Peyer's patch (tissue), 4 donors: ENCODE results near the gene ST7. TPM values are rescaled to one million over a fixed set of nuclear protein-coding genes. Genes with fewer than 3 reads are reported as not detected.

Experiments
- DNase-seq, 3 donors: peaks; one replicate each; pipeline ENCODE4 v3.0.0-alpha.2; 2017 to 2019
- H3K27ac ChIP-seq, 4 donors: fragments of 200-600 bp; sonication (generic); one replicate each; pipeline ENCODE4 v1.5.1; 2016 to 2019
- H3K27me3 ChIP-seq, 2 donors: fragments of 200-600 bp; sonication (generic); one replicate each; pipeline ENCODE4 v1.5.1; 2019
- H3K36me3 ChIP-seq, 3 donors: fragments of 200-600 bp; sonication (generic); one replicate each; pipeline ENCODE4 v1.5.1; 2016 to 2019
- H3K4me1 ChIP-seq, 4 donors: fragments of 200-600 bp; sonication (generic); one replicate each; pipeline ENCODE4 v1.5.1; 2016 to 2019
- H3K4me3 ChIP-seq, 4 donors: fragments of 200-600 bp; sonication (generic); 1 replicate in 3 of 4; 2 replicates in 1 of 4; pipeline ENCODE4 v1.5.1; 2016 to 2019; ENCODE audit warnings: mild to moderate bottlenecking in 1 of 4
- H3K9me3 ChIP-seq, 4 donors: fragments of 200-600 bp; sonication (generic); one replicate each; pipeline ENCODE4 v1.5.1; 2016 to 2019; ENCODE audit warnings: mild to moderate bottlenecking in 1 of 4
- CTCF ChIP-seq, 6 experiments: fragments of 450-650 bp in 4 of 6; fragments of 200-600 bp in 2 of 6; sonication (generic) in 1 of 6; IDR thresholded peaks; one replicate each; pipeline ENCODE4 v1.5.1; 2017 to 2019; ENCODE audit warnings: antibody characterized with exemption in 6 of 6, mild to moderate bottlenecking in 3 of 6, moderate library complexity in 1 of 6
- POLR2A ChIP-seq, 2 donors: fragments of 450-650 bp; IDR thresholded peaks; one replicate each; pipeline ENCODE4 v1.5.1; 2017; ENCODE audit warnings: antibody characterized with exemption in 2 of 2, mild to moderate bottlenecking in 2 of 2, moderate library complexity in 2 of 2
- total RNA-seq, 4 donors: library from RNA; depleted of rRNA; stranded (reverse); fragments of >200 nt; gene quantifications; one replicate each; pipeline ENCODE4 v1.1.0, GENCODE V29; 2016

ST7 gene
- total RNA-seq, 4 donors from 2014 or later = 26.8 to 39.6 (median 29.8) TPM

- no peak for TF ChIP-seq POLR2A (IDR thresholded peaks at IDR 0.05)
- no peak for TF ChIP-seq CTCF (IDR thresholded peaks at IDR 0.05)
- no peak overlapping the region for H3K27ac ChIP-seq
- peaks cover 0 to 14% (median 0%) of the 10 kb centered on the region in 3 donors for H3K36me3 ChIP-seq
- no peak overlapping the region for H3K4me3 ChIP-seq
- H3K27me3 ChIP-seq = no peaks in the 10 kb centered on the region
- H3K9me3 ChIP-seq = no peaks in the 10 kb centered on the region
- DNase-seq = no peak
- no peaks in the 10 kb centered on the region for H3K4me1 ChIP-seq
These were observed 236.8 kb downstream of the ST7 start for GRCh38 chr7:117190104-117190503.

GRCh38 chr7:117190746-117191435 is 237.6 kb downstream of the ST7 start:
- TF ChIP-seq CTCF (IDR thresholded peaks at IDR 0.05) = no peak
- no peak for TF ChIP-seq POLR2A (IDR thresholded peaks at IDR 0.05)
- DNase-seq = no peak
- no peak overlapping the region for H3K27ac ChIP-seq
- H3K9me3 ChIP-seq = no peaks in the 10 kb centered on the region
- no peak overlapping the region for H3K4me3 ChIP-seq
- no peaks in the 10 kb centered on the region for H3K27me3 ChIP-seq
- peaks cover 0 to 14% (median 0%) of the 10 kb centered on the region in 3 donors for H3K36me3 ChIP-seq
- H3K4me1 ChIP-seq = no peaks in the 10 kb centered on the region

DNA sequence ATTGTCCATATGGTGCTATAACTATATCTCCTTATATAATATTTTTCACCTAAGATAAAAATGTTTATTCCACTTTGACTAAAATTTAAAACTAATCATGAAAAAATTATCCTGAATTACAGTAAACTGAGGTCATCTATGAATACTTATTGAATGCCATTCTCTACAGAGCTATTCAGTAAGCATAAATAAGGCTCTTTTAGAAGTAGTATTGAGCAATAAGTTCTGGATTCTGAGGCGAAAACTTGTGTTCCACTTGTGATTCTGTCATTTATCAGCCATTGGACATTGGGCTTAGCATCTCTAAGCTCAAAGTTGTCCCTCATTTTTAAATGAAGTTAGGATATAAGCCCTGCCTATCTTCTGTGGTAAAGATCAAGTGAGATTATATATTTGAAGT is 238.8 kb downstream of the ST7 start:
- no peak for DNase-seq
- H3K27me3 ChIP-seq = no peaks in the 10 kb centered on the region
- H3K4me3 ChIP-seq = no peak overlapping the region
- H3K9me3 ChIP-seq = no peaks in the 10 kb centered on the region
- no peak for TF ChIP-seq CTCF (IDR thresholded peaks at IDR 0.05)
- TF ChIP-seq POLR2A (IDR thresholded peaks at IDR 0.05) = no peak
- H3K27ac ChIP-seq = no peak overlapping the region
- no peaks in the 10 kb centered on the region for H3K4me1 ChIP-seq
- H3K36me3 ChIP-seq = peaks cover 0 to 14% (median 0%) of the 10 kb centered on the region in 3 donors

GRCh38 chr7:117193564-117193963 is 240.3 kb downstream of the ST7 start:
- H3K27me3 ChIP-seq = no peaks in the 10 kb centered on the region
- no peak overlapping the region for H3K4me3 ChIP-seq
- DNase-seq = no peak
- peaks cover 0 to 14% (median 0%) of the 10 kb centered on the region in 3 donors for H3K36me3 ChIP-seq
- no peak overlapping the region for H3K27ac ChIP-seq
- TF ChIP-seq POLR2A (IDR thresholded peaks at IDR 0.05) (no peak), CTCF (IDR thresholded peaks at IDR 0.05) (no peak)
- H3K9me3 ChIP-seq = no peaks in the 10 kb centered on the region
- H3K4me1 ChIP-seq = no peaks in the 10 kb centered on the region

DNA sequence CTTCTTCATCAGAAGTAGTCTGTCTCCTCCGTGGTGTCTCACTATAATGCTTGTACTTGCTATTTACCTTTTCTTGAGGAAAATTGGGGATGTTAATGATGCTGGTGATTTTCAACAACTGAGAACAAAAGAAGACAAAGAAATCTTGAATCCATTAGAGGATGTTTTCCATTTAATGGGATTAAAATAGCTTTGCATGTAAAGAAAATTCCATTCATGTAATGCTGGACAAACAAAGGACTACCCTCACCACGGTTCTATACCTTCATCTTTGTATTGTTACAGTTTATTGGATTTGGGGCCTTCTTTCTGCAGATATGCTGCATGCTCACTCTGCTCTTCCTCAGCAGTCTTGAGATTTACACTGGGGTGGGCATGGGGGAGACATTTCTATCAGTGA is 241.1 kb downstream of the ST7 start:
- peaks cover 0 to 11% (median 0%) of the 10 kb centered on the region in 3 donors for H3K36me3 ChIP-seq

More for the DNA sequence above, 241.1 kb downstream of the ST7 start:
- no peak for TF ChIP-seq CTCF (IDR thresholded peaks at IDR 0.05)
- no peak for TF ChIP-seq POLR2A (IDR thresholded peaks at IDR 0.05)
- Histone ChIP-seq H3K4me1 (no peaks in the 10 kb centered on the region), H3K9me3 (no peaks in the 10 kb centered on the region), H3K27me3 (no peaks in the 10 kb centered on the region), H3K4me3 (no peak overlapping the region), H3K27ac (no peak overlapping the region)
- DNase-seq = no peak
